IMR-90 (cell line): ENCODE data around the gene TMEM139. TPM values are rescaled to one million over a fixed set of nuclear protein-coding genes. Genes with fewer than 3 reads are reported as not detected.

Experiments
- ATAC-seq: fragments of 200-7000 bp; cut with Tn5 transposase; 2 replicates; pipeline ENCODE4 v1.9.1; 2020; ENCODE audit warnings: low read depth, mild to moderate bottlenecking, moderate library complexity
- BruUV-seq: library from RNA; stranded (reverse); fragments of 400-500 nt; replicated peaks from 2 replicates; lab custom pipeline; 2021; lab: Mats Ljungman, UMichigan
- CTCF ChIA-PET: fragments of 300-600 bp; formaldehyde crosslinking; extraction: SDS; loops from one replicate; lab custom pipeline; 2021; ENCODE audit warnings: antibody characterized with exemption; lab: Yijun Ruan, JAX
- POLR2A ChIA-PET: fragments of 300-600 bp; sonication (Branson Sonifier 250); formaldehyde crosslinking; loops from one replicate; lab custom pipeline; 2022; ENCODE audit warnings: antibody characterized with exemption; ENCODE audit not compliant: unreplicated experiment; lab: Charles Lee
- DNase-seq: peaks from one replicate; pipeline ENCODE4 v3.0.0; 2013
- H2AFZ ChIP-seq: replicated peaks from 2 replicates; pipeline ENCODE3; 2013; ENCODE audit warnings: low read length, mild to moderate bottlenecking; ENCODE audit not compliant: poor library complexity
- H2AK5ac ChIP-seq: 2 replicates; pipeline ENCODE4 v1.6.1; 2013; ENCODE audit warnings: low read depth, low read length, inconsistent platforms
- H2AK9ac ChIP-seq: replicated peaks from 2 replicates; pipeline ENCODE3; 2013; ENCODE audit warnings: mild to moderate bottlenecking, low read depth, low read length, moderate library complexity; ENCODE audit not compliant: poor library complexity
- H2BK120ac ChIP-seq: 2 replicates; pipeline ENCODE4 v1.6.1; 2013; ENCODE audit warnings: low read depth, low read length, inconsistent platforms
- H2BK15ac ChIP-seq: 3 replicates; pipeline ENCODE4 v1.6.1; 2013; ENCODE audit warnings: low read depth, low read length, inconsistent platforms
- H2BK20ac ChIP-seq: 2 replicates; pipeline ENCODE4 v1.6.1; 2013; ENCODE audit warnings: low read depth, mild to moderate bottlenecking, inconsistent platforms, low read length, moderate library complexity
- H2BK5ac ChIP-seq: 2 replicates; pipeline ENCODE4 v1.6.1; 2013; ENCODE audit warnings: mild to moderate bottlenecking, low read depth, low read length, inconsistent platforms; ENCODE audit not compliant: poor library complexity, severe bottlenecking
- H3K14ac ChIP-seq: replicated peaks from 2 replicates; pipeline ENCODE4 v1.6.1; 2013; ENCODE audit warnings: low read depth, low read length, inconsistent platforms
- H3K18ac ChIP-seq: 2 replicates; pipeline ENCODE4 v1.6.1; 2013; ENCODE audit warnings: low read depth, low read length, control low read depth
- H3K23ac ChIP-seq: 2 replicates; pipeline ENCODE4 v1.6.1; 2013; ENCODE audit warnings: low read depth, low read length, inconsistent platforms
- H3K27ac ChIP-seq: 2 replicates; pipeline ENCODE4 v1.5.1; 2013; ENCODE audit warnings: mild to moderate bottlenecking, control low read depth, low read length; ENCODE audit not compliant: insufficient read depth
- H3K27me3 ChIP-seq: 2 replicates; pipeline ENCODE4 v1.6.1; 2013; ENCODE audit warnings: low read length; ENCODE audit not compliant: control insufficient read depth, insufficient read depth
- H3K36me3 ChIP-seq: 2 replicates; pipeline ENCODE4 v1.6.1; 2013; ENCODE audit warnings: low read length, mixed read lengths; ENCODE audit not compliant: control insufficient read depth, insufficient read depth
- H3K4ac ChIP-seq: 2 replicates; pipeline ENCODE4 v1.6.1; 2013; ENCODE audit warnings: low read depth, low read length, inconsistent platforms
- H3K4me1 ChIP-seq: 2 replicates; pipeline ENCODE4 v1.6.1; 2013; ENCODE audit warnings: low read length, mixed read lengths; ENCODE audit not compliant: control insufficient read depth, insufficient read depth
- H3K4me2 ChIP-seq: 2 replicates; pipeline ENCODE4 v1.6.1; 2013; ENCODE audit warnings: low read depth, mild to moderate bottlenecking, control low read depth, low read length, moderate library complexity
- H3K4me3 ChIP-seq: 2 replicates; pipeline ENCODE4 v1.5.1; 2013; ENCODE audit warnings: low read depth, mild to moderate bottlenecking, control low read depth, low read length, moderate library complexity; ENCODE audit not compliant: insufficient read depth
- H3K56ac ChIP-seq: 2 replicates; pipeline ENCODE4 v1.6.1; 2013; ENCODE audit warnings: low read length, inconsistent platforms; ENCODE audit not compliant: insufficient read depth; ENCODE audit errors: extremely low read depth
- H3K79me1 ChIP-seq, 2 experiments: 2 replicates each; pipeline ENCODE4 v1.6.1; 2013; ENCODE audit warnings: low read length in 2 of 2, inconsistent platforms in 1 of 2, low read depth in 1 of 2
- H3K9ac ChIP-seq: 2 replicates; pipeline ENCODE4 v1.6.1; 2013; ENCODE audit warnings: low read depth, low read length, control low read depth
- H3K9me1 ChIP-seq: 2 replicates; pipeline ENCODE4 v1.6.1; 2013; ENCODE audit warnings: low read length, inconsistent platforms; ENCODE audit not compliant: insufficient read depth
- H3K9me3 ChIP-seq: 2 replicates; pipeline ENCODE4 v1.6.1; 2013; ENCODE audit warnings: low read length; ENCODE audit not compliant: control insufficient read depth, insufficient read depth
- H4K20me1 ChIP-seq: 2 replicates; pipeline ENCODE4 v1.6.1; 2013; ENCODE audit warnings: low read length, inconsistent platforms; ENCODE audit not compliant: insufficient read depth
- H4K5ac ChIP-seq: 2 replicates; pipeline ENCODE4 v1.6.1; 2013; ENCODE audit warnings: mild to moderate bottlenecking, low read depth, low read length, control low read depth
- H4K8ac ChIP-seq, 2 experiments: 2 replicates each; pipeline ENCODE4 v1.6.1; 2013; ENCODE audit warnings: low read depth in 2 of 2, low read length in 2 of 2, control low read depth in 1 of 2, inconsistent platforms in 1 of 2
- H4K91ac ChIP-seq: 2 replicates; pipeline ENCODE4 v1.6.1; 2013; ENCODE audit warnings: low read depth, low read length, inconsistent platforms; ENCODE audit not compliant: insufficient read depth
- CEBPB ChIP-seq: IDR thresholded peaks from 2 replicates; pipeline ENCODE4 v1.6.1; 2012; ENCODE audit warnings: low read depth, low read length, improper control_type of control experiment
- SMC3 ChIP-seq: fragments of 150-350 bp; IDR thresholded peaks from 2 replicates; pipeline ENCODE4 v1.6.1; 2016; ENCODE audit warnings: low read depth, mild to moderate bottlenecking, antibody characterized with exemption, low read length, moderate library complexity
- USF2 ChIP-seq: fragments of 150-350 bp; IDR thresholded peaks from 2 replicates; pipeline ENCODE4 v1.6.1; 2017; ENCODE audit warnings: mild to moderate bottlenecking, antibody characterized with exemption, low read length, low read depth
- WGBS, 2 experiments: methylation state at CpG; one replicate each; pipeline versions ENCODE4 v1.1.5 to v1.1.7; 2013; ENCODE audit warnings: missing lambda C conversion rate in 2 of 2; ENCODE audit not compliant: insufficient read length in 1 of 2; ENCODE audit errors: extremely low coverage in 2 of 2; 5-methylcytosine and 5-hydroxymethylcytosine counted together
- dilution Hi-C: fragments of 300-500 bp; cut with HindIII; formaldehyde crosslinking; loops from one replicate; pipeline ENCODE4 v1.14.3; 2018; ENCODE audit warnings: low sequenced_read_pairs; ENCODE audit not compliant: unreplicated experiment
- in situ Hi-C: fragments of 300-500 bp; cut with MboI; formaldehyde crosslinking; loops from 3 replicates; pipeline ENCODE4 v1.14.3; 2019; ENCODE audit warnings: low sequenced_read_pairs, inconsistent platforms, mixed read lengths
- intact Hi-C: fragments of 100-400 bp; cut with micrococcal nuclease; formaldehyde crosslinking; loops from 2 replicates; pipeline ENCODE4 v1.10.0; 2022
- polyA plus RNA-seq, 3 experiments: library from polyadenylated mRNA; depleted of rRNA; stranded (reverse); fragments of >200 nt; gene quantifications; 2 replicates each; pipeline ENCODE4 v1.2.3, GENCODE V29; 2012; ENCODE audit warnings: low replicate concordance in 1 of 3
- total RNA-seq: library from RNA; depleted of rRNA; stranded (reverse); fragments of >200 nt; gene quantifications from 2 replicates; pipeline ENCODE4 v1.2.3, GENCODE V29; 2012

Gene TMEM139
- total and polyA plus RNA-seq, 2 of the 4 experiments (the other 2 are of a cell fraction) = 0.07 TPM; not detected in 1

- no peak overlapping the region for H3K14ac ChIP-seq
- H3K4ac ChIP-seq = no peak overlapping the region
- peak overlapping the region; percentile 31 for H2BK5ac ChIP-seq
- in situ Hi-C loops (no loop called here), intact Hi-C loops (no loop called here), dilution Hi-C loops (no loop called here)
- H2AK9ac ChIP-seq = no peak overlapping the region
- H3K4me3 ChIP-seq = no peak overlapping the region
- TF ChIP-seq USF2 (no peak), CEBPB (peak; percentile 71), SMC3 (no peak)
- H2AK5ac ChIP-seq = no peak overlapping the region
- H3K4me2 ChIP-seq = no peak overlapping the region
- no peak overlapping the region for H2BK20ac ChIP-seq
- POLR2A ChIA-PET = interaction anchor here (0.6 kb wide), 1 partner anchor 74 kb away, joined by 7 read pairs; no protein-coding TSS in a partner anchor
- H3K9me3 ChIP-seq = no peaks in the 10 kb centered on the region
- WGBS, 2 experiments = 34% methylated on average over 2 of the region's 5 CpGs; no CpG with 5 or more reads in 1 of the 2 experiments
- H3K56ac ChIP-seq = no peak overlapping the region
- H3K23ac ChIP-seq = no peak overlapping the region
- peak overlapping the region; percentile 53; the same call in 1 of the 2 replicates for H3K27ac ChIP-seq
- H2AFZ ChIP-seq = no peak overlapping the region
- BruUV-seq = no TSS peak
- H3K27me3 ChIP-seq = peaks cover 5% of the 10 kb centered on the region
- H4K91ac ChIP-seq = no peak overlapping the region
- H3K79me1 ChIP-seq = no peaks in the 10 kb centered on the region
- H3K4me1 ChIP-seq = peaks cover 10% of the 10 kb centered on the region; the same call in 1 of the 2 replicates
- DNase-seq (peak; percentile 49), ATAC-seq (peak; percentile 77)
- H4K20me1 ChIP-seq = no peaks in the 10 kb centered on the region
- H2BK120ac ChIP-seq = no peak overlapping the region
- no peak overlapping the region for H2BK15ac ChIP-seq
- H3K36me3 ChIP-seq = no peaks in the 10 kb centered on the region
- CTCF ChIA-PET = no interaction called here
- peak overlapping the region; percentile 64; the same call in 1 of the 2 replicates for H4K5ac ChIP-seq
- no peak overlapping the region for H3K9ac ChIP-seq
- peak overlapping the region; percentile 66; the same call in 1 of the 2 replicates for H3K18ac ChIP-seq
- H4K8ac ChIP-seq = no peak overlapping the region
- H3K9me1 ChIP-seq = no peaks in the 10 kb centered on the region
These were observed 33.9 kb downstream of the TMEM139 start for GRCh38 chr7:143318661-143319060.
